Umbilical cord (tissue), 2 donors: Measurements from ENCODE around the gene RABL2B. TPM values are rescaled to one million over a fixed set of nuclear protein-coding genes. Genes with fewer than 3 reads are reported as not detected.

ENCODE experiments used
- DNase-seq: peaks from one replicate; pipeline ENCODE4 v3.0.0-alpha.2; 2015; ENCODE audit warnings: low spot score
- total RNA-seq: library from RNA; depleted of rRNA; stranded (reverse); fragments of >200 nt; gene quantifications from one replicate; pipeline ENCODE4 v1.2.3, GENCODE V29; 2014; ENCODE audit warnings: low replicate concordance; ENCODE audit not compliant: insufficient read depth

Gene RABL2B
- total RNA-seq, 1 donor from 2014 or later: 7.5 TPM

- no peak for DNase-seq
Measured at GRCh38 chr22:50722716-50723428, 60.6 kb downstream of the RABL2B start.

GRCh38 chr22:50722048-50722701 is 61.3 kb downstream of the RABL2B start:
- no peak for DNase-seq

DNA sequence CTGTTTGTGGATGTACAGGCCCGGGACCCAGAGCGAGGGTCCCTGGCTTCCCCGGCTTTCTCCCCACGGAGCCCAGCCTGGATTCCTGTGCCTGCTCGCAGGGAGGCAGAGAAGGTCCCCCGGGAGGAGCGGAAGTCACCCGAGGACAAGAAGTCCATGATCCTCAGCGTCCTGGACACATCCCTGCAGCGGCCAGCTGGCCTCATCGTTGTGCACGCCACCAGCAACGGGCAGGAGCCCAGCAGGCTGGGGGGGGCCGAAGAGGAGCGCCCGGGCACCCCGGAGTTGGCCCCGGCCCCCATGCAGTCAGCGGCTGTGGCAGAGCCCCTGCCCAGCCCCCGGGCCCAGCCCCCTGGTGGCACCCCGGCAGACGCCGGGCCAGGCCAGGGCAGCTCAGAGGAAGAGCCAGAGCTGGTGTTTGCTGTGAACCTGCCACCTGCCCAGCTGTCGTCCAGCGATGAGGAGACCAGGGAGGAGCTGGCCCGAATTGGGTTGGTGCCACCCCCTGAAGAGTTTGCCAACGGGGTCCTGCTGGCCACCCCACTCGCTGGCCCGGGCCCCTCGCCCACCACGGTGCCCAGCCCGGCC is 62.1 kb downstream of the RABL2B start:
- no peak for DNase-seq

DNA sequence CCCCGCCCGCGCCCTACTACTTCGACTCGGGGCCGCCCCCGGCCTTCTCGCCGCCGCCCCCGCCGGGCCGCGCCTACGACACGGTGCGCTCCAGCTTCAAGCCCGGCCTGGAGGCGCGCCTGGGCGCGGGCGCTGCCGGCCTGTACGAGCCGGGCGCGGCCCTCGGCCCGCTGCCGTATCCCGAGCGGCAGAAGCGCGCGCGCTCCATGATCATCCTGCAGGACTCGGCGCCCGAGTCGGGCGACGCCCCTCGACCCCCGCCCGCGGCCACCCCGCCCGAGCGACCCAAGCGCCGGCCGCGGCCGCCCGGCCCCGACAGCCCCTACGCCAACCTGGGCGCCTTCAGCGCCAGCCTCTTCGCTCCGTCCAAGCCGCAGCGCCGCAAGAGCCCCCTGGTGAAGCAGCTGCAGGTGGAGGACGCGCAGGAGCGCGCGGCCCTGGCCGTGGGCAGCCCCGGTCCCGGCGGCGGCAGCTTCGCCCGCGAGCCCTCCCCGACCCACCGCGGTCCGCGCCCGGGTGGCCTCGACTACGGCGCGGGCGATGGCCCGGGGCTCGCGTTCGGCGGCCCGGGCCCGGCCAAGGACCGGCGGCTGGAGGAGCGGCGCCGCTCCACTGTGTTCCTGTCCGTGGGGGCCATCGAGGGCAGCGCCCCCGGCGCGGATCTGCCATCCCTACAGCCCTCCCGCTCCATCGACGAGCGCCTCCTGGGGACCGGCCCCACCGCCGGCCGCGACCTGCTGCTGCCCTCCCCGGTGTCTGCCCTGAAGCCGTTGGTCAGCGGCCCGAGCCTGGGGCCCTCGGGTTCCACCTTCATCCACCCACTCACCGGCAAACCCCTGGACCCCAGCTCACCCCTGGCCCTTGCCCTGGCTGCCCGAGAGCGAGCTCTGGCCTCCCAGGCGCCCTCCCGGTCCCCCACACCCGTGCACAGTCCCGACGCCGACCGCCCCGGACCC is 62.9 kb downstream of the RABL2B start:
- no peak for DNase-seq

DNA sequence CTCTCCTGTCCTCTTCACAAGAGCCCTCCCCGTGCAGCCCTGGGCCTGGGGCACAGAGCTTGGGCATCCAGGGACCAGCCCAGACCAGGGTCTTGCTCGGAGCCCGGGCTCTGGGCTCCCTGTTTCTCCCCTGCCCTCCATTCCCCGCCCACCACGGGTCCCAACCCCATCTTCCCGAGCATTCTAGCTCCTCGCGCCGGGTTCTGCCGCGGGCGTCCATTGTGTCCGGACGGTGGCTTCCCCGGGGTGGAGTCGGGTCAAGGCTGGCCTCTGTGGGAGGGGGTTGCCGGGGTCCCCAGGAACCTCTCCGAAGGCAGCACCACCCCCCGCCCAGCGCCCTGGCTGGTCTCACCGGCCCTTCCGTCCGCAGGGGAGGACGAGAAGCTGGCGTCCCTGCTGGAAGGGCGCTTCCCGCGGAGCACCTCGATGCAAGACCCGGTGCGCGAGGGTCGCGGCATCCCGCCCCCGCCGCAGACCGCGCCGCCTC is 63.6 kb downstream of the RABL2B start:
- no peak for DNase-seq

- no peak for DNase-seq
Measured at GRCh38 chr22:50718352-50718709, 65.1 kb downstream of the RABL2B start.

DNA sequence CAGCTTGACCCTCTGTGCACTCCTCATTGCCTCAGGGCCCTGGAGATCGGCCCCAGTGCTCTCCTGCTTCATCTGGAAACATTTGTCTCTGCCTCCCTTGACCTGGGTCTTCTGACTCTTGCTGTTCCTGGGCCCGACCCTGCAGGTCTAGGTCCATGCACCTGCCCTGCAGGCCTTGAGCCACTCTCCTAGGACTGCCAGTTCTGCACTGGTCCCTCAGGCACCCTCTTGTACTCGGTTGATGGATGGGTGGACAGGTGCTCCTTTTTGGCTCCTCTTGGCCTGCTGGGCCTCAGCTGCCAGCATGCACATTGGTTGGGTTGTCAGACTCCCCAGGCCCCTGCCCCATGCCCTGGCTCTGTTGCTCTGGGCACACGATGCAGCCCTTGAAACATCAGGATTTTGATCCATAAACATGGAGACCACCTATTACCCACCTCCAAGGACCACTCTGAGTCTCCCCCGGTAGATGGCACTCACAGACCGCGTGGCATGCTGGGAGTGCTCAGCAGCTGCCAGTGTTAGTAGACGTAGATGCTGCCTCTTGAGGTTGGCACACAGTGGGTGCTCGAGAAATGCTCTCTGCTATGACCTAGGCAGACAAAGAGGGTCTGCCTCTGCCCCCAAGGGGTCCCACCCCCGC is 65.6 kb downstream of the RABL2B start:
- no peak for DNase-seq

Other genes starting within 250 kb of the RABL2B start
- 6.0 TPM for gene KLHDC7B, start 237.7 kb downstream of the RABL2B start, total RNA-seq
- not detected for gene SYCE3, start 220.7 kb downstream of the RABL2B start, total RNA-seq
- gene CPT1B, start 205.2 kb downstream of the RABL2B start, total RNA-seq: not detected
- gene CHKB, start 200.8 kb downstream of the RABL2B start, total RNA-seq: 14.2 TPM
- gene MAPK8IP2, start 182.8 kb downstream of the RABL2B start, total RNA-seq: 0.72 TPM
- gene ARSA, start 155.5 kb downstream of the RABL2B start, total RNA-seq: 5.8 TPM
- gene SHANK3, start 110.8 kb downstream of the RABL2B start, total RNA-seq: 0.96 TPM
- not detected for gene ACR, start 45.4 kb downstream of the RABL2B start, total RNA-seq